Upper lobe of left lung (tissue), 6 donors: ENCODE data around the gene UBC. TPM values are rescaled to one million over a fixed set of nuclear protein-coding genes. Genes with fewer than 3 reads are reported as not detected.

Source experiments
- ATAC-seq, 2 donors: fragments of 200-7000 bp; cut with Tn5 transposase; one replicate each; pipeline ENCODE4 v1.9.1; 2022; ENCODE audit warnings: mild to moderate bottlenecking in 2 of 2, moderate library complexity in 2 of 2; ENCODE audit not compliant: low FRiP score in 2 of 2
- DNase-seq, 2 donors: peaks; one replicate each; pipeline ENCODE4 v3.0.0-alpha.2; 2019 to 2020
- H3K27ac ChIP-seq, 4 donors: fragments of 200-600 bp; sonication (generic); one replicate each; pipeline ENCODE4 v1.5.1; 2016 to 2019
- H3K27me3 ChIP-seq, 4 donors: fragments of 200-600 bp; sonication (generic); one replicate each; pipeline ENCODE4 v1.5.1; 2017 to 2019
- H3K36me3 ChIP-seq, 4 donors: fragments of 200-600 bp; sonication (generic); one replicate each; pipeline ENCODE4 v1.5.1; 2016 to 2019
- H3K4me1 ChIP-seq, 4 donors: fragments of 200-600 bp; sonication (generic); one replicate each; pipeline ENCODE4 v1.5.1; 2018 to 2019
- H3K4me3 ChIP-seq, 4 donors: fragments of 200-600 bp; sonication (generic); one replicate each; pipeline ENCODE4 v1.5.1; 2017 to 2019; ENCODE audit warnings: mild to moderate bottlenecking in 2 of 4, moderate library complexity in 1 of 4
- H3K9me3 ChIP-seq, 4 donors: fragments of 200-600 bp; sonication (generic); one replicate each; pipeline ENCODE4 v1.5.1; 2018 to 2019
- CTCF ChIP-seq, 6 experiments: fragments of 450-650 bp in 4 of 6; fragments of 200-600 bp in 2 of 6; sonication (generic) in 2 of 6; IDR thresholded peaks; one replicate each; pipeline ENCODE4 v1.5.1; 2016 to 2019; ENCODE audit warnings: antibody characterized with exemption in 6 of 6
- EP300 ChIP-seq, 4 donors: sonication (generic); formaldehyde crosslinking; IDR thresholded peaks; one replicate each; pipeline ENCODE4 v1.5.1; 2017; ENCODE audit warnings: antibody characterized with exemption in 4 of 4, control low read depth in 2 of 4
- POLR2A ChIP-seq, 4 donors: fragments of 450-650 bp; IDR thresholded peaks; one replicate each; pipeline ENCODE4 v1.5.1; 2016 to 2017; ENCODE audit warnings: antibody characterized with exemption in 4 of 4, mild to moderate bottlenecking in 2 of 4
- POLR2AphosphoS5 ChIP-seq, 2 donors: sonication (generic); formaldehyde crosslinking; IDR thresholded peaks; one replicate each; pipeline ENCODE4 v1.5.1; 2017; ENCODE audit warnings: antibody characterized with exemption in 2 of 2
- WGBS, 2 donors: methylation state at CpG; one replicate each; pipeline ENCODE4 v1.1.5; 2017 to 2018; 5-methylcytosine and 5-hydroxymethylcytosine counted together
- total RNA-seq, 6 donors: library from RNA; depleted of rRNA in 4 of 6; stranded (reverse); fragments of >200 nt in 4 of 6; gene quantifications; one replicate each; pipeline versions ENCODE4 v1.1.0 to v1.2.1, GENCODE V29; 2016 to 2021
- donor health status: DM: no; HTN: no; CAD: no; lungs with moderate emphysema.
- donor health status: DM: no; HTN: yes; CAD: no; lungs with severe emphysema.

Gene UBC
- total RNA-seq, 6 donors from 2014 or later: 649 to 1,729 (median 1,078) TPM

GRCh38 chr12:124878795-124879516 is 35.5 kb downstream of the UBC start:
- Histone ChIP-seq H3K27me3 (no peaks in the 10 kb centered on the region), H3K4me1 (peaks cover 5 to 9% (median 7%) of the 10 kb centered on the region in 4 donors), H3K4me3 (no peak overlapping the region), H3K9me3 (no peaks in the 10 kb centered on the region), H3K27ac (no peak overlapping the region), H3K36me3 (no peaks in the 10 kb centered on the region)
- DNase-seq (no peak), ATAC-seq (no peak)
- WGBS, 2 donors: 91 to 95% methylated on average over 18 of the region's 18 CpGs
- TF ChIP-seq CTCF (IDR thresholded peaks at IDR 0.05): no peak
- TF ChIP-seq EP300 (IDR thresholded peaks at IDR 0.05): no peak
- TF ChIP-seq POLR2A (IDR thresholded peaks at IDR 0.05): no peak
- TF ChIP-seq POLR2AphosphoS5 (IDR thresholded peaks at IDR 0.05): no peak

GRCh38 chr12:124877423-124877822 is 37.0 kb downstream of the UBC start:
- H3K27me3 ChIP-seq: no peaks in the 10 kb centered on the region

GRCh38 chr12:124876171-124876570 is 38.3 kb downstream of the UBC start:
- TF ChIP-seq CTCF (IDR thresholded peaks at IDR 0.05): no peak
- TF ChIP-seq POLR2A (IDR thresholded peaks at IDR 0.05): no peak
- TF ChIP-seq POLR2AphosphoS5 (IDR thresholded peaks at IDR 0.05): no peak
- no peak for TF ChIP-seq EP300 (IDR thresholded peaks at IDR 0.05)
- Histone ChIP-seq H3K9me3 (no peaks in the 10 kb centered on the region), H3K27me3 (no peaks in the 10 kb centered on the region), H3K4me3 (no peak overlapping the region), H3K36me3 (no peaks in the 10 kb centered on the region), H3K27ac (no peak overlapping the region), H3K4me1 (peaks cover under 1 to 5% (median 2%) of the 10 kb centered on the region in 4 donors)
- DNase-seq (no peak), ATAC-seq (no peak)
- WGBS, 2 donors: 94 to 95% methylated on average over 2 of the region's 2 CpGs

More at GRCh38 chr12:124877423-124877822, 37.0 kb downstream of the UBC start:
- no peak for DNase-seq
- no peak overlapping the region for H3K27ac ChIP-seq
- no peak for TF ChIP-seq POLR2A (IDR thresholded peaks at IDR 0.05)
- TF ChIP-seq EP300 (IDR thresholded peaks at IDR 0.05): no peak
- no peak for TF ChIP-seq POLR2AphosphoS5 (IDR thresholded peaks at IDR 0.05)
- no peak for TF ChIP-seq CTCF (IDR thresholded peaks at IDR 0.05)
- H3K4me3 ChIP-seq: no peak overlapping the region
- peaks cover 5 to 9% (median 7%) of the 10 kb centered on the region in 4 donors for H3K4me1 ChIP-seq
- H3K36me3 ChIP-seq: no peaks in the 10 kb centered on the region
- ATAC-seq: no peak
- 70 to 79% methylated on average over 3 of the region's 3 CpGs for WGBS, 2 donors
- no peaks in the 10 kb centered on the region for H3K9me3 ChIP-seq

- ATAC-seq (no peak), DNase-seq (no peak)
- no peak overlapping the region for H3K27ac ChIP-seq
- no peak for TF ChIP-seq EP300 (IDR thresholded peaks at IDR 0.05)
- TF ChIP-seq POLR2A (IDR thresholded peaks at IDR 0.05): no peak
- no peak for TF ChIP-seq CTCF (IDR thresholded peaks at IDR 0.05)
- no peak for TF ChIP-seq POLR2AphosphoS5 (IDR thresholded peaks at IDR 0.05)
- WGBS, 2 donors: 85 to 89% methylated on average over 2 of the region's 2 CpGs
- no peaks in the 10 kb centered on the region for H3K9me3 ChIP-seq
- H3K4me3 ChIP-seq: no peak overlapping the region
- peaks cover 0 to under 1% (median 0%) of the 10 kb centered on the region in 4 donors for H3K4me1 ChIP-seq
- H3K36me3 ChIP-seq: no peaks in the 10 kb centered on the region
- H3K27me3 ChIP-seq: no peaks in the 10 kb centered on the region
Observed at GRCh38 chr12:124875803-124876132, 38.7 kb downstream of the UBC start.
